A549 (cell line): ENCODE data around the gene DMP1. TPM values are rescaled to one million over a fixed set of nuclear protein-coding genes. Genes with fewer than 3 reads are reported as not detected.

Source experiments
- ATAC-seq, 2 experiments: fragments of 200-7000 bp in 1 of 2; fragments of >200 bp in 1 of 2; cut with Nextera tagmentation in 1 of 2; cut with Tn5 transposase in 1 of 2; 3 replicates each; pipeline versions ENCODE4 v1.8.0 to v1.9.1; 2018 to 2020; ENCODE audit warnings: mild to moderate bottlenecking in 1 of 2, moderate library complexity in 1 of 2
- CTCF ChIA-PET: fragments of 300-600 bp; sonication (Branson Sonifier 250); formaldehyde crosslinking; extraction: SDS; loops from one replicate; lab custom pipeline; 2021; ENCODE audit warnings: antibody characterized with exemption, inconsistent platforms; lab: Yijun Ruan, JAX
- POLR2A ChIA-PET: fragments of 350-600 bp; formaldehyde crosslinking; extraction: SDS; loops from one replicate; lab custom pipeline; 2021; ENCODE audit warnings: antibody characterized with exemption, inconsistent platforms; lab: Yijun Ruan, JAX
- DNase-seq, 2 experiments: peaks; one replicate each; pipeline versions ENCODE4 v3.0.0 to v3.0.0-alpha.2; 2011 to 2016; ENCODE audit warnings: low read depth in 1 of 2, low spot score in 1 of 2
- FAIRE-seq: peaks from 2 replicates; lab custom pipeline; 2011; peaks lifted over from hg19 to GRCh38; lab: Jason Lieb, UNC
- H3K27ac ChIP-seq, 2 experiments: fragments of >200 bp; sonication (Bioruptor Twin); formaldehyde crosslinking; 3 replicates each; pipeline ENCODE4 v1.5.1; 2016 to 2017
- H3K4me1 ChIP-seq: fragments of >200 bp; sonication (Bioruptor Twin); formaldehyde crosslinking; 3 replicates; pipeline ENCODE4 v1.6.1; 2016
- H3K4me2 ChIP-seq: fragments of >200 bp; sonication (Bioruptor Twin); formaldehyde crosslinking; 3 replicates; pipeline ENCODE4 v1.6.1; 2016
- H3K4me3 ChIP-seq: fragments of >200 bp; sonication (Bioruptor Twin); formaldehyde crosslinking; 3 replicates; pipeline ENCODE4 v1.5.1; 2016
- H3K9me3 ChIP-seq: fragments of >200 bp; sonication (Bioruptor Twin); formaldehyde crosslinking; 3 replicates; pipeline ENCODE4 v1.6.1; 2016
- BHLHE40 ChIP-seq: IDR thresholded peaks from 2 replicates; pipeline ENCODE4 v1.6.1; 2012; ENCODE audit warnings: low read depth, low read length, inconsistent platforms
- CBX8 ChIP-seq: fragments of 200-600 bp; sonication (generic); IDR thresholded peaks from 2 replicates; pipeline ENCODE4 v1.6.1; 2016
- ELK1 ChIP-seq: fragments of 150-350 bp; IDR thresholded peaks from 2 replicates; pipeline ENCODE4 v1.6.1; 2014; ENCODE audit warnings: low read depth, mild to moderate bottlenecking, low read length
- ESRRA ChIP-seq: fragments of 150-350 bp; IDR thresholded peaks from 2 replicates; pipeline ENCODE4 v1.6.1; 2014; ENCODE audit warnings: mild to moderate bottlenecking, low read length, borderline replicate concordance
- FOSL2 ChIP-seq, 2 experiments: fragments of 450-650 bp in 1 of 2; fragments of >200 bp in 1 of 2; sonication (Bioruptor Twin) in 1 of 2; formaldehyde crosslinking; IDR thresholded peaks; 2 replicates each; pipeline versions ENCODE4 v1.5.0 to v1.6.1; 2016 to 2020; ENCODE audit warnings: mild to moderate bottlenecking in 1 of 2, moderate library complexity in 1 of 2
- HDAC2 ChIP-seq: fragments of 200-600 bp; sonication (generic); IDR thresholded peaks from 2 replicates; pipeline ENCODE4 v1.6.1; 2016
- HES2 ChIP-seq: fragments of >200 bp; sonication (Bioruptor Twin); formaldehyde crosslinking; IDR thresholded peaks from 2 replicates; pipeline ENCODE4 v1.6.1; 2016
- HOXB5 ChIP-seq: fragments of 250-450 bp; sonication (Bioruptor Pico); IDR thresholded peaks from 2 replicates; pipeline ENCODE4 v1.5.0; 2020; ENCODE audit warnings: mild to moderate bottlenecking, moderate library complexity
- JUNB ChIP-seq: fragments of >200 bp; sonication (Bioruptor Twin); formaldehyde crosslinking; IDR thresholded peaks from 2 replicates; pipeline ENCODE4 v1.6.1; 2016
- KDM1A ChIP-seq: fragments of 200-600 bp; sonication (generic); IDR thresholded peaks from 2 replicates; pipeline ENCODE4 v1.6.1; 2016; ENCODE audit warnings: low read depth, mild to moderate bottlenecking
- MAFK ChIP-seq: fragments of 450-650 bp; IDR thresholded peaks from 2 replicates; pipeline ENCODE4 v1.6.1; 2014; ENCODE audit not compliant: partially characterized antibody
- NPAS2 ChIP-seq: fragments of 250-450 bp; sonication (Bioruptor Pico); IDR thresholded peaks from 2 replicates; pipeline ENCODE4 v1.8.0; 2022; ENCODE audit warnings: mild to moderate bottlenecking, moderate library complexity, borderline replicate concordance
- PHF8 ChIP-seq: fragments of 200-600 bp; sonication (generic); IDR thresholded peaks from 2 replicates; pipeline ENCODE4 v1.6.1; 2016; ENCODE audit warnings: low read depth, mild to moderate bottlenecking, antibody characterized with exemption, moderate library complexity, borderline replicate concordance
- POLR2AphosphoS2 ChIP-seq: conservative IDR thresholded peaks from 2 replicates; pipeline ENCODE4 v1.6.1; 2012; ENCODE audit warnings: low read length, improper control_type of control experiment, inconsistent platforms
- RAD21 ChIP-seq, 2 experiments: fragments of >200 bp in 1 of 2; sonication (Bioruptor Twin) in 1 of 2; formaldehyde crosslinking in 1 of 2; IDR thresholded peaks in 1 of 2; conservative IDR thresholded peaks in 1 of 2; 2 replicates in 1 of 2; 3 replicates in 1 of 2; pipeline ENCODE4 v1.6.1; 2012 to 2018; ENCODE audit warnings: inconsistent platforms in 1 of 2
- RCOR1 ChIP-seq: fragments of 150-350 bp; IDR thresholded peaks from 2 replicates; pipeline ENCODE4 v1.6.1; 2014; ENCODE audit warnings: antibody characterized with exemption, low read length, low read depth
- REST ChIP-seq: fragments of 200-600 bp; sonication (generic); IDR thresholded peaks from 2 replicates; pipeline ENCODE4 v1.6.1; 2016; ENCODE audit warnings: antibody characterized with exemption, mild to moderate bottlenecking, moderate library complexity
- RFX5 ChIP-seq: fragments of 450-650 bp; IDR thresholded peaks from 2 replicates; pipeline ENCODE4 v1.7.1; 2014; ENCODE audit warnings: antibody characterized with exemption, mild to moderate bottlenecking, moderate library complexity
- RNF2 ChIP-seq: fragments of 200-600 bp; sonication (generic); IDR thresholded peaks from 2 replicates; pipeline ENCODE4 v1.6.1; 2016; ENCODE audit warnings: low read depth, mild to moderate bottlenecking, antibody characterized with exemption, moderate library complexity, borderline replicate concordance
- SMC3 ChIP-seq: fragments of >200 bp; sonication (Bioruptor Twin); formaldehyde crosslinking; IDR thresholded peaks from 3 replicates; pipeline ENCODE4 v1.6.1; 2018; ENCODE audit warnings: inconsistent platforms
- SREBF2 ChIP-seq: fragments of 450-650 bp; IDR thresholded peaks from 2 replicates; pipeline ENCODE4 v1.6.1; 2014; ENCODE audit warnings: mild to moderate bottlenecking, moderate library complexity
- ZC3H11A ChIP-seq: fragments of 450-650 bp; IDR thresholded peaks from 2 replicates; pipeline ENCODE4 v1.6.1; 2014; ENCODE audit warnings: antibody characterized with exemption, mild to moderate bottlenecking
- WGBS: methylation state at CpG from one replicate; pipeline ENCODE4 v1.1.6; 2017; ENCODE audit errors: missing lambda C conversion rate; 5-methylcytosine and 5-hydroxymethylcytosine counted together
- polyA plus RNA-seq, 4 experiments: library from polyadenylated mRNA; depleted of rRNA in 3 of 4; stranded (reverse); fragments of >200 nt; fragmentation: RNase III in 1 of 4; extraction: RNeasy Plus Mini Kit Qiagen cat#74134 plus additional on column Dnase treatment in 1 of 4; gene quantifications; 2 replicates in 3 of 4; 3 replicates in 1 of 4; pipeline ENCODE4 v1.2.3, GENCODE V29; 2011 to 2017
- TF ChIP-seq, protein P1 (sequence below): IDR thresholded peaks from 2 replicates; pipeline ENCODE4 v1.6.1; 2012; ENCODE audit warnings: low read depth, borderline replicate concordance
- TF ChIP-seq, protein P2 (sequence below): fragments of 250-450 bp; sonication (Bioruptor Pico); IDR thresholded peaks from 2 replicates; pipeline ENCODE4 v1.5.0; 2021; ENCODE audit warnings: mild to moderate bottlenecking, moderate library complexity, borderline replicate concordance

The DMP1 gene
- polyA plus RNA-seq, 2 of the 4 experiments (the other 2 are of a cell fraction) = not detected

GRCh38 chr4:87624698-87625097 is 25.4 kb upstream of the DMP1 start:
- no peak for FAIRE-seq
- TF ChIP-seq MAFK = no peak
- TF ChIP-seq ELK1 = no peak
- no peak for TF ChIP-seq JUNB
- no peak for TF ChIP-seq RNF2
- TF ChIP-seq, protein P1, sequence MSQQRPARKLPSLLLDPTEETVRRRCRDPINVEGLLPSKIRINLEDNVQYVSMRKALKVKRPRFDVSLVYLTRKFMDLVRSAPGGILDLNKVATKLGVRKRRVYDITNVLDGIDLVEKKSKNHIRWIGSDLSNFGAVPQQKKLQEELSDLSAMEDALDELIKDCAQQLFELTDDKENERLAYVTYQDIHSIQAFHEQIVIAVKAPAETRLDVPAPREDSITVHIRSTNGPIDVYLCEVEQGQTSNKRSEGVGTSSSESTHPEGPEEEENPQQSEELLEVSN = no peak
- no peak for TF ChIP-seq PHF8
- TF ChIP-seq RFX5 = no peak
- TF ChIP-seq BHLHE40 = no peak
- TF ChIP-seq KDM1A = no peak
- no peak for TF ChIP-seq POLR2AphosphoS2
- no peak for TF ChIP-seq REST
- TF ChIP-seq ESRRA = no peak
- no peak for DNase-seq
- Histone ChIP-seq H3K4me2 (no peak overlapping the region), H3K27ac (no peak overlapping the region), H3K4me3 (no peak overlapping the region), H3K4me1 (no peaks in the 10 kb centered on the region), H3K9me3 (no peaks in the 10 kb centered on the region)
- no peak for ATAC-seq
- ChIA-PET CTCF (interaction anchor here (0.9 to 1.6 kb wide), 2 partner anchors 15 to 224 kb away, joined by 3 to 4 read pairs; no protein-coding TSS in a partner anchor), POLR2A (no interaction called here)
- 54% methylated on average over 2 of the region's 2 CpGs for WGBS

- TF ChIP-seq FOSL2 (IDR thresholded peaks at IDR 0.05) = no peak
- TF ChIP-seq FOSL2 (CRISPR knock-in tag; IDR thresholded peaks at IDR 0.05) = no peak
- TF ChIP-seq BHLHE40 = no peak
- TF ChIP-seq RCOR1 = no peak
- no peak for TF ChIP-seq ZC3H11A
- TF ChIP-seq, protein P2, sequence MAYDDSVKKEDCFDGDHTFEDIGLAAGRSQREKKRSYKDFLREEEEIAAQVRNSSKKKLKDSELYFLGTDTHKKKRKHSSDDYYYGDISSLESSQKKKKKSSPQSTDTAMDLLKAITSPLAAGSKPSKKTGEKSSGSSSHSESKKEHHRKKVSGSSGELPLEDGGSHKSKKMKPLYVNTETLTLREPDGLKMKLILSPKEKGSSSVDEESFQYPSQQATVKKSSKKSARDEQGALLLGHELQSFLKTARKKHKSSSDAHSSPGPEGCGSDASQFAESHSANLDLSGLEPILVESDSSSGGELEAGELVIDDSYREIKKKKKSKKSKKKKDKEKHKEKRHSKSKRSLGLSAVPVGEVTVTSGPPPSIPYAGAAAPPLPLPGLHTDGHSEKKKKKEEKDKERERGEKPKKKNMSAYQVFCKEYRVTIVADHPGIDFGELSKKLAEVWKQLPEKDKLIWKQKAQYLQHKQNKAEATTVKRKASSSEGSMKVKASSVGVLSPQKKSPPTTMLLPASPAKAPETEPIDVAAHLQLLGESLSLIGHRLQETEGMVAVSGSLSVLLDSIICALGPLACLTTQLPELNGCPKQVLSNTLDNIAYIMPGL (CRISPR knock-in tag) = no peak
- no peak for TF ChIP-seq NPAS2 (CRISPR knock-in tag)
- TF ChIP-seq CBX8 = no peak
- TF ChIP-seq SMC3 = no peak
- TF ChIP-seq HDAC2 = no peak
- no peak for TF ChIP-seq RAD21 (conservative IDR thresholded peaks at IDR 0.05 in 1 of 2, IDR thresholded peaks at IDR 0.05 in 1 of 2)
- no peak for TF ChIP-seq MAFK
- no peak for TF ChIP-seq HOXB5 (CRISPR knock-in tag)
- no peak for TF ChIP-seq RNF2
- no peak for TF ChIP-seq HES2
- no peak for TF ChIP-seq SREBF2
- FAIRE-seq (no peak), DNase-seq (no peak), ATAC-seq (no peak)
- CTCF ChIA-PET = interaction anchor here (1.5 kb wide), 1 partner anchor 87 kb away, joined by 3 read pairs; no protein-coding TSS in a partner anchor
- Histone ChIP-seq H3K4me2 (no peak overlapping the region), H3K9me3 (no peaks in the 10 kb centered on the region), H3K4me1 (no peaks in the 10 kb centered on the region), H3K27ac (no peak overlapping the region), H3K4me3 (no peak overlapping the region)
- POLR2A ChIA-PET = no interaction called here
These were observed 18.4 kb upstream of the DMP1 start for GRCh38 chr4:87631668-87632067.
